Glutamatergic neuron (in vitro differentiated cells): ENCODE data around the gene GPR25. TPM values are rescaled to one million over a fixed set of nuclear protein-coding genes. Genes with fewer than 3 reads are reported as not detected.

ENCODE experiments used
- DNase-seq: peaks from one replicate; pipeline ENCODE4 v3.0.0; 2022
- H3K27ac Mint-ChIP-seq: one replicate; pipeline ENCODE4 v1.8.0; 2020; ENCODE audit warnings: mild to moderate bottlenecking, mixed read lengths, inconsistent platforms; ENCODE audit not compliant: unreplicated experiment
- H3K27me3 Mint-ChIP-seq: one replicate; pipeline ENCODE4 v1.8.0; 2020; ENCODE audit warnings: mild to moderate bottlenecking, moderate library complexity, mixed read lengths, inconsistent platforms; ENCODE audit not compliant: unreplicated experiment
- H3K36me3 Mint-ChIP-seq: one replicate; pipeline ENCODE4 v1.8.0; 2020; ENCODE audit warnings: mild to moderate bottlenecking, mixed read lengths, inconsistent platforms; ENCODE audit not compliant: unreplicated experiment
- H3K4me1 Mint-ChIP-seq: one replicate; pipeline ENCODE4 v1.8.0; 2020; ENCODE audit warnings: mild to moderate bottlenecking, low read depth, mixed read lengths, inconsistent platforms; ENCODE audit not compliant: unreplicated experiment
- H3K4me3 Mint-ChIP-seq: one replicate; pipeline ENCODE4 v1.8.0; 2020; ENCODE audit warnings: mild to moderate bottlenecking, mixed read lengths, inconsistent platforms; ENCODE audit not compliant: unreplicated experiment
- H3K9me3 Mint-ChIP-seq: one replicate; pipeline ENCODE4 v1.8.0; 2020; ENCODE audit warnings: mild to moderate bottlenecking, moderate library complexity, mixed read lengths, inconsistent platforms; ENCODE audit not compliant: unreplicated experiment
- total RNA-seq: library from RNA; stranded (reverse); fragmentation: NEBNext Ultra II Directional; extraction: Animal tissue kit (Norgen Biotek cat#: 25700); gene quantifications from one replicate; pipeline ENCODE4 v1.2.1, GENCODE V29; 2021; ENCODE audit not compliant: unreplicated experiment
- TF ChIP-seq, protein P1 (sequence below): fragments of 200-600 bp; sonication (generic); IDR thresholded peaks from one replicate; pipeline ENCODE4 v1.5.0; 2021; ENCODE audit not compliant: partially characterized antibody, unreplicated experiment

GPR25 gene
- total RNA-seq, 1 donor from 2014 or later = not detected

DNA sequence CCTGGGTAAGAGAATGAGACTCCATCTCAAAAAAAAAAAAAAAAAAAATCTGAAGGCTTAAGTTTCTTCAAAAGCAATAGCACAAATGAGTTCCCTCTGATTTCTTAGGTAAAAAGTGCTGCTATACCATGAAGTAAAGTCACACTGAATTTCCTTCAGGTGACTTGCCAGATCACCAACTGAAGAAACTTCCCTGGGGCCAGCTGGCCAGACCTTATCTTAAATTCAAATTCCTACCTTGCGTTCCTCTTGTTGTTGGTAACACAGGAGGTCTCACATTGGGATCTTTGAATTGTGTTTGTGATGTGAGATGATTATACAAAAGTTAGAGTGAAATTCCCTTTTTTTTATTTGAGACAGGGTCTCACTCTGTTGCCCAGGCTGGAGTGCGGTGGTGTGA, 33.7 kb downstream of the GPR25 start:
- Mint-ChIP-seq H3K27ac (no peak overlapping the region), H3K4me1 (no peaks in the 10 kb centered on the region), H3K27me3 (no peaks in the 10 kb centered on the region), H3K9me3 (peaks cover 1% of the 10 kb centered on the region), H3K4me3 (no peak overlapping the region), H3K36me3 (no peaks in the 10 kb centered on the region)
- no peak for DNase-seq
- TF ChIP-seq, protein P1, sequence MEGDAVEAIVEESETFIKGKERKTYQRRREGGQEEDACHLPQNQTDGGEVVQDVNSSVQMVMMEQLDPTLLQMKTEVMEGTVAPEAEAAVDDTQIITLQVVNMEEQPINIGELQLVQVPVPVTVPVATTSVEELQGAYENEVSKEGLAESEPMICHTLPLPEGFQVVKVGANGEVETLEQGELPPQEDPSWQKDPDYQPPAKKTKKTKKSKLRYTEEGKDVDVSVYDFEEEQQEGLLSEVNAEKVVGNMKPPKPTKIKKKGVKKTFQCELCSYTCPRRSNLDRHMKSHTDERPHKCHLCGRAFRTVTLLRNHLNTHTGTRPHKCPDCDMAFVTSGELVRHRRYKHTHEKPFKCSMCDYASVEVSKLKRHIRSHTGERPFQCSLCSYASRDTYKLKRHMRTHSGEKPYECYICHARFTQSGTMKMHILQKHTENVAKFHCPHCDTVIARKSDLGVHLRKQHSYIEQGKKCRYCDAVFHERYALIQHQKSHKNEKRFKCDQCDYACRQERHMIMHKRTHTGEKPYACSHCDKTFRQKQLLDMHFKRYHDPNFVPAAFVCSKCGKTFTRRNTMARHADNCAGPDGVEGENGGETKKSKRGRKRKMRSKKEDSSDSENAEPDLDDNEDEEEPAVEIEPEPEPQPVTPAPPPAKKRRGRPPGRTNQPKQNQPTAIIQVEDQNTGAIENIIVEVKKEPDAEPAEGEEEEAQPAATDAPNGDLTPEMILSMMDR = no peak

DNA sequence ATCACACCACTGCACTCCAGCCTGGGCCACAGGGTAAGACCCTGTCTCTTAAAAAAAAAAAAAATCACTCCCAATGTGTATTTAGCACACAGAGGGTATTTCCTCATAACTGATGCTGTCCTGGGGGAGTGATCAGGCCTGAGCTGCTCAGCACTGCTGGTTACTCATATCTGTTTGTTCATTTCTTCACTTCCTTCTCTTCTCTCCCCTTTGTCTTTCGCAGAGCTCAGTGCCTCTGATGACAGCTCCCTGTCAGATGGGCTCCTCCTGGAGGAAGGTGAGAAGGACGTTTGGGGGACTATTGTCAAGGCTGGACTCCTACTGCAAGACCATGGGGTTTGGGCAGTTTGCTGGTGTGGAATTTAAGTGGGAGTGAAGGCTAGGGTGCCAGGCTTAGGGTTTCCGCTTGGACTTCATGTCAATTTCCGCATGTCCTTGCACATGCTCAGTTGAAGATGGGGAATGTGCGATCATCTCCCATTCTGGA, 34.9 kb downstream of the GPR25 start:
- Mint-ChIP-seq H3K36me3 (no peaks in the 10 kb centered on the region), H3K4me1 (no peaks in the 10 kb centered on the region), H3K4me3 (no peak overlapping the region), H3K27ac (no peak overlapping the region), H3K27me3 (no peaks in the 10 kb centered on the region), H3K9me3 (peaks cover 1% of the 10 kb centered on the region)
- TF ChIP-seq, protein P1 = no peak
- DNase-seq = no peak

- Mint-ChIP-seq H3K4me3 (no peak overlapping the region), H3K27ac (no peak overlapping the region), H3K36me3 (no peaks in the 10 kb centered on the region), H3K4me1 (peaks cover under 1% of the 10 kb centered on the region), H3K27me3 (no peaks in the 10 kb centered on the region), H3K9me3 (peaks cover 1% of the 10 kb centered on the region)
- no peak for DNase-seq
- TF ChIP-seq, protein P1 = no peak
Measured at GRCh38 chr1:200908191-200908868, 35.5 kb downstream of the GPR25 start.

DNA sequence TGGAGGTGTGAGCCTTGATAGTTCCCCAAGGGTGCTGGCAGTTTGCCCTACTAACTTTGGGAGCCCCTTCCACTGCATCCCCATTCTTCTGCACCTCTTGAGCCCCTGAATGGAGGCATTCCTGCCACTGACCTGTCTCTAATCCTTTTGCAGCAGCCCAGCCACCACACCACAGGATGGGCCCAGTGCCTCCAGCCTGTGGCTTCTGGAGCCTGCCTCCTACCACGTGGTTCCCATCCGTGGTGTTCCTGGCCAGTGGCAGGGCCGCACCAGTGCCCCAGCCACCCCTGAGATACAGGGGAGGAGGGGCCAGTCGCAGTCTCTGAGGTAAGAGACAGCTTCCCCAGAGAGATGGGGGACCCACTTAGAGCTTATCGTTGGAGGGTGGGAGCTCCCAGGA, 36.3 kb downstream of the GPR25 start:
- H3K9me3 Mint-ChIP-seq = peaks cover 1% of the 10 kb centered on the region
- H3K4me1 Mint-ChIP-seq = peaks cover 2% of the 10 kb centered on the region
- DNase-seq = no peak
- TF ChIP-seq, protein P1 = no peak
- no peak overlapping the region for H3K27ac Mint-ChIP-seq
- H3K4me3 Mint-ChIP-seq = no peak overlapping the region
- no peaks in the 10 kb centered on the region for H3K36me3 Mint-ChIP-seq
- no peaks in the 10 kb centered on the region for H3K27me3 Mint-ChIP-seq

- Mint-ChIP-seq H3K27ac (no peak overlapping the region), H3K4me3 (no peak overlapping the region), H3K4me1 (peaks cover 2% of the 10 kb centered on the region), H3K36me3 (no peaks in the 10 kb centered on the region), H3K27me3 (no peaks in the 10 kb centered on the region), H3K9me3 (peaks cover 1% of the 10 kb centered on the region)
- TF ChIP-seq, protein P1 = no peak
- DNase-seq = no peak
Measured at GRCh38 chr1:200909757-200910239, 37.0 kb downstream of the GPR25 start.
